Thyroid gland (tissue), 4 donors: Measurements from ENCODE around the gene CLEC14A. TPM values are rescaled to one million over a fixed set of nuclear protein-coding genes. Genes with fewer than 3 reads are reported as not detected.

Source experiments
- DNase-seq, 2 donors: peaks; one replicate each; pipeline ENCODE4 v3.0.0-alpha.2; 2019
- H3K27ac ChIP-seq, 3 donors: fragments of 200-600 bp; sonication (generic); 1 replicate in 2 of 3; 2 replicates in 1 of 3; pipeline ENCODE4 v1.5.1; 2016 to 2019; ENCODE audit warnings: mild to moderate bottlenecking in 1 of 3, moderate library complexity in 1 of 3
- H3K27me3 ChIP-seq: fragments of 200-600 bp; sonication (generic); one replicate; pipeline ENCODE4 v1.5.1; 2019
- H3K36me3 ChIP-seq, 2 donors: fragments of 200-600 bp; sonication (generic); one replicate each; pipeline ENCODE4 v1.5.1; 2016 to 2019
- H3K4me1 ChIP-seq, 2 donors: fragments of 200-600 bp; sonication (generic); one replicate each; pipeline ENCODE4 v1.5.1; 2017 to 2019
- H3K4me3 ChIP-seq, 3 donors: fragments of 200-600 bp; sonication (generic); replicated peaks in 1 of 3; 1 replicate in 2 of 3; 2 replicates in 1 of 3; pipeline ENCODE4 v1.5.1; 2016; ENCODE audit warnings: mild to moderate bottlenecking in 1 of 3
- H3K9me3 ChIP-seq: fragments of 200-600 bp; sonication (generic); one replicate; pipeline ENCODE4 v1.5.1; 2017
- CTCF ChIP-seq, 6 experiments: fragments of 200-600 bp in 3 of 6; fragments of 450-650 bp in 3 of 6; sonication (generic) in 3 of 6; IDR thresholded peaks; one replicate each; pipeline ENCODE4 v1.5.1; 2016 to 2019; ENCODE audit warnings: antibody characterized with exemption in 6 of 6, mild to moderate bottlenecking in 2 of 6, inconsistent platforms in 1 of 6, moderate library complexity in 1 of 6
- POLR2A ChIP-seq, 2 donors: fragments of 450-650 bp; IDR thresholded peaks; one replicate each; pipeline ENCODE4 v1.6.1; 2017; ENCODE audit warnings: antibody characterized with exemption in 2 of 2, mild to moderate bottlenecking in 2 of 2, moderate library complexity in 1 of 2
- WGBS, 2 donors: methylation state at CpG; one replicate each; pipeline ENCODE4 v1.1.5; 2017; 5-methylcytosine and 5-hydroxymethylcytosine counted together
- intact Hi-C: fragments of 100-400 bp; cut with DNase I; formaldehyde crosslinking; loops from one replicate; pipeline ENCODE4 v1.15.1; 2023
- total RNA-seq, 4 donors: library from RNA; depleted of rRNA; stranded (reverse); fragments of >200 nt; gene quantifications; one replicate each; pipeline ENCODE4 v1.2.3, GENCODE V29; 2016

Gene CLEC14A
- total RNA-seq, 4 donors from 2014 or later, result 15.5 to 44.5 (median 23.4) TPM

DNA sequence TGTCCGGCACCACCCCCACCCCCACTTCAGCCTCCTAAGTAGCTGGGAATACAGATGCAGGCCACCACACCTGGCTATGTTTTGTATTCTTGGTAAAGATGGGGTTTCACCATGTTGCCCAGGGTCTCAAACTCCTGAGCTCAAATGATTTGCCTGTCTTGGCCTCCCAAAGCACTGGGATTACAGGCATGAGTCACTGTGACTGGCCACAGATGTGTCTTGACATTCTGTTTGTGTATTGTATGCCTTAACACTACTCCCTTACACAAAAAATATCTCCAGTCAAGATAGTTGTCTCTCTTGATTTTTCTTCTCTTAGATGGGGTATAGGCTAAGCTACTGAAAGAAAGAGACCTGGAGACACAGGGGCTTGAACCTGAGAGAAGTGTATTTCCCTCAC, 17.6 kb downstream of the CLEC14A start:
- intact Hi-C loops, result no loop called here
- WGBS, 2 donors, result 79 to 90% methylated on average over 1 of the region's 1 CpG
- no peaks in the 10 kb centered on the region for H3K36me3 ChIP-seq
- no peak for DNase-seq
- TF ChIP-seq POLR2A (IDR thresholded peaks at IDR 0.05) (no peak), CTCF (IDR thresholded peaks at IDR 0.05) (no peak)
- no peaks in the 10 kb centered on the region for H3K27me3 ChIP-seq
- no peak overlapping the region for H3K4me3 ChIP-seq
- H3K4me1 ChIP-seq, result no peaks in the 10 kb centered on the region
- no peak overlapping the region for H3K27ac ChIP-seq
- no peaks in the 10 kb centered on the region for H3K9me3 ChIP-seq

- H3K27me3 ChIP-seq, result no peaks in the 10 kb centered on the region
- H3K4me1 ChIP-seq, result no peaks in the 10 kb centered on the region
- no peak overlapping the region for H3K27ac ChIP-seq
- WGBS, 2 donors, result 29 to 30% methylated on average over 5 of the region's 5 CpGs
- TF ChIP-seq CTCF (IDR thresholded peaks at IDR 0.05) (no peak), POLR2A (IDR thresholded peaks at IDR 0.05) (no peak)
- no peaks in the 10 kb centered on the region for H3K9me3 ChIP-seq
- DNase-seq, result peak; percentile 6 to 16
- no peaks in the 10 kb centered on the region for H3K36me3 ChIP-seq
- no peak overlapping the region for H3K4me3 ChIP-seq
- intact Hi-C loops, result no loop called here
Measured at GRCh38 chr14:38233218-38233617, 22.7 kb downstream of the CLEC14A start.

DNA sequence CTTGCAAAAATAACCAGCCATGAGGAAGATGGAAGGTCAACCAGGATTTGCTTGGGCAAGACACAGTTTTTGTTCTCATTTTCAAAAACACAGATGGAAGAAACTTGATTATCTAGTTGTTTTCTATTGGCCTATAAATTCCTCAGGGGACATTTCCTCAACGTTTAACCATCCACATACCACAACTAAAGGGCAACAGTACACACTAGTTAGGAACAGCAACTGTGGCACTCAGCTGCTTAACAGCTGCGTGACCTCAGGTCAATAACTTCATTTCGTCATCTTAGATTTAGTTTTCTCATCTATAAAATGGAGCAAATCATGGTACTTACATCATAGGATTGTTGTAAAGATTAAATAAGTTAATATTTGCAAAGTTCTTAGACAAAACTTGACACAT, 29.5 kb downstream of the CLEC14A start:
- H3K27me3 ChIP-seq, result no peaks in the 10 kb centered on the region
- no peak overlapping the region for H3K4me3 ChIP-seq
- H3K4me1 ChIP-seq, result no peaks in the 10 kb centered on the region
- no peak overlapping the region for H3K27ac ChIP-seq
- intact Hi-C loops, result no loop called here
- 77 to 84% methylated on average over 3 of the region's 3 CpGs for WGBS, 2 donors
- no peak for TF ChIP-seq POLR2A (IDR thresholded peaks at IDR 0.05)
- no peaks in the 10 kb centered on the region for H3K9me3 ChIP-seq
- no peaks in the 10 kb centered on the region for H3K36me3 ChIP-seq
- no peak for DNase-seq

- Histone ChIP-seq H3K9me3 (no peaks in the 10 kb centered on the region), H3K27ac (no peak overlapping the region), H3K4me3 (no peak overlapping the region), H3K27me3 (no peaks in the 10 kb centered on the region), H3K4me1 (no peaks in the 10 kb centered on the region), H3K36me3 (no peaks in the 10 kb centered on the region)
- no peak for DNase-seq
- TF ChIP-seq POLR2A (IDR thresholded peaks at IDR 0.05) (no peak), CTCF (IDR thresholded peaks at IDR 0.05) (no peak)
- WGBS, 2 donors, result 80 to 89% methylated on average over 2 of the region's 2 CpGs
- intact Hi-C loops, result no loop called here
Measured at GRCh38 chr14:38225946-38226345, 29.9 kb downstream of the CLEC14A start.

- Histone ChIP-seq H3K4me3 (no peak overlapping the region), H3K4me1 (no peaks in the 10 kb centered on the region), H3K9me3 (no peaks in the 10 kb centered on the region), H3K27ac (no peak overlapping the region), H3K27me3 (no peaks in the 10 kb centered on the region), H3K36me3 (no peaks in the 10 kb centered on the region)
- TF ChIP-seq POLR2A (IDR thresholded peaks at IDR 0.05), result no peak
- TF ChIP-seq CTCF (IDR thresholded peaks at IDR 0.05), result no peak
- DNase-seq, result no peak
- intact Hi-C loops, result no loop called here
Measured at GRCh38 chr14:38224338-38224737, 31.6 kb downstream of the CLEC14A start.

DNA sequence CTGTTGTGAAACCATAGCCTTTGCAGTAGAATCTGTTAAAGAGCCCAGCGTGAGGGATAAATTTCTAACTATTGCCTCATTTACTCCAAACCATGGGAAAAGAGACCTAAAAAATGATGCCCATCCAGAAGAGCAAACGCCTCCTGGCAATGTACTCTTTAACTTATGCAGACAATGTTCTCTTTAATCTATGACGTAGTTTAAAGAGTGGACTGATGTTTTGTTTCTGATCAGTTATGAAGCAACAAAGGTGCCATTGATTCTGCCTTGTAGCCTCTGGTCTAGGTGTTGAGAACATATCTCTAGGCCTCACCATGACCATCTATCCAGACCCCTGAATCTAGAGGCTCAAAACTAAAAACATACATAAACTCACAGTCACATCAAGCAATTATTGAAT, 34.8 kb downstream of the CLEC14A start:
- Histone ChIP-seq H3K4me3 (no peak overlapping the region), H3K27me3 (no peaks in the 10 kb centered on the region), H3K9me3 (no peaks in the 10 kb centered on the region), H3K36me3 (no peaks in the 10 kb centered on the region), H3K4me1 (no peaks in the 10 kb centered on the region), H3K27ac (no peak overlapping the region)
- WGBS, 2 donors, result 91 to 93% methylated on average over 3 of the region's 3 CpGs
- intact Hi-C loops, result no loop called here
- DNase-seq, result no peak
- TF ChIP-seq POLR2A (IDR thresholded peaks at IDR 0.05) (no peak), CTCF (IDR thresholded peaks at IDR 0.05) (no peak)
